HepG2 (cell line): ENCODE measurements around the gene TPRN. TPM values are rescaled to one million over a fixed set of nuclear protein-coding genes. Genes with fewer than 3 reads are reported as not detected.

Experiments used
- BCL6 ChIP-seq: IDR thresholded peaks from 2 replicates; pipeline ENCODE4 v1.6.1; 2016; ENCODE audit warnings: missing genetic modification reagents, missing compliant biosample characterization
- DNMT3B ChIP-seq: conservative IDR thresholded peaks from 2 replicates; pipeline ENCODE4 v1.6.1; 2016; ENCODE audit warnings: missing biosample characterization, control low read depth
- IKZF1 ChIP-seq: fragments of 450-650 bp; IDR thresholded peaks from 2 replicates; pipeline ENCODE4 v1.7.1; 2016
- KLF16 ChIP-seq, 2 experiments: sonication (generic) in 1 of 2; formaldehyde crosslinking in 1 of 2; IDR thresholded peaks; 2 replicates each; pipeline versions ENCODE4 v1.6.1 to v1.8.0; 2016 to 2023; ENCODE audit warnings: missing genetic modification reagents in 2 of 2, missing compliant biosample characterization in 1 of 2
- MEIS2 ChIP-seq: sonication (generic); formaldehyde crosslinking; IDR thresholded peaks from 2 replicates; pipeline ENCODE4 v1.9.0; 2021; ENCODE audit warnings: mild to moderate bottlenecking, missing genetic modification reagents
- NFRKB ChIP-seq: fragments of 450-650 bp; IDR thresholded peaks from 2 replicates; pipeline ENCODE4 v1.6.1; 2017
- REL ChIP-seq: sonication (generic); formaldehyde crosslinking; conservative IDR thresholded peaks from 2 replicates; pipeline ENCODE4 v1.8.0; 2022; ENCODE audit warnings: mild to moderate bottlenecking, missing genetic modification reagents, moderate library complexity
- RXRB ChIP-seq: IDR thresholded peaks from 2 replicates; pipeline ENCODE4 v1.6.1; 2016; ENCODE audit warnings: borderline replicate concordance, missing genetic modification reagents, missing compliant biosample characterization
- TCF7 ChIP-seq: sonication (generic); IDR thresholded peaks from 2 replicates; pipeline ENCODE4 v1.6.1; 2016; ENCODE audit warnings: antibody characterized with exemption, low read depth
- ZMYM4 ChIP-seq: sonication (generic); formaldehyde crosslinking; IDR thresholded peaks from 2 replicates; pipeline ENCODE4 v1.8.1; 2023; ENCODE audit warnings: mild to moderate bottlenecking, missing genetic modification reagents
- ZNF383 ChIP-seq: sonication (generic); formaldehyde crosslinking; IDR thresholded peaks from 2 replicates; pipeline ENCODE4 v1.4.0; 2020; ENCODE audit warnings: missing genetic modification reagents, mild to moderate bottlenecking, borderline replicate concordance
- ZNF431 ChIP-seq: sonication (generic); formaldehyde crosslinking; IDR thresholded peaks from 2 replicates; pipeline ENCODE4 v1.9.0; 2022; ENCODE audit warnings: missing genetic modification reagents, low read depth, mild to moderate bottlenecking, borderline replicate concordance
- ZNF605 ChIP-seq: sonication (generic); formaldehyde crosslinking; IDR thresholded peaks from 2 replicates; pipeline ENCODE4 v1.8.0; 2022; ENCODE audit warnings: mild to moderate bottlenecking, missing genetic modification reagents
- ZNF629 ChIP-seq: sonication (generic); formaldehyde crosslinking; conservative IDR thresholded peaks from 2 replicates; pipeline ENCODE4 v1.5.0; 2020; ENCODE audit warnings: missing genetic modification reagents
- ZNF670 ChIP-seq: sonication (generic); formaldehyde crosslinking; IDR thresholded peaks from 2 replicates; pipeline ENCODE4 v1.8.0; 2022; ENCODE audit warnings: mild to moderate bottlenecking, missing genetic modification reagents, borderline replicate concordance
- polyA plus RNA-seq, 8 experiments: library from polyadenylated mRNA; depleted of rRNA in 3 of 8; stranded (reverse) in 7 of 8; unstranded in 1 of 8; fragments of >200 nt; fragmentation: Illumina TruSeq in 4 of 8; extraction: Trizol in 4 of 8; gene quantifications; 2 replicates each; pipeline versions ENCODE4 v1.2.1 to v1.2.3, GENCODE V29; 2011 to 2016; ENCODE audit warnings: low read depth in 4 of 8, missing spikeins in 1 of 8, mixed read lengths in 1 of 8; ENCODE audit not compliant: insufficient read depth in 1 of 8
- total RNA-seq, 5 experiments: library from RNA; depleted of rRNA; stranded (reverse); fragments of >200 nt; fragmentation: Illumina TruSeq; extraction: Trizol; gene quantifications; 2 replicates each; pipeline ENCODE4 v1.2.3, GENCODE V29; 2016; ENCODE audit warnings: low read depth in 1 of 5
- TF ChIP-seq, protein P1 (sequence below): sonication (generic); formaldehyde crosslinking; IDR thresholded peaks from 2 replicates; pipeline ENCODE4 v1.5.0; 2020; ENCODE audit warnings: mild to moderate bottlenecking, missing genetic modification reagents, borderline replicate concordance
- TF ChIP-seq, protein P2 (sequence below): IDR thresholded peaks from 2 replicates; pipeline ENCODE4 v1.4.0; 2020; ENCODE audit warnings: mild to moderate bottlenecking, missing genetic modification reagents
- TF ChIP-seq, protein P3 (sequence below): sonication (generic); formaldehyde crosslinking; IDR thresholded peaks from 2 replicates; pipeline ENCODE4 v1.8.0; 2022; ENCODE audit warnings: missing genetic modification reagents, low read depth, mild to moderate bottlenecking, borderline replicate concordance
- TF ChIP-seq, protein P4 (sequence below): sonication (generic); formaldehyde crosslinking; IDR thresholded peaks from 2 replicates; pipeline ENCODE4 v1.4.0; 2020; ENCODE audit warnings: missing genetic modification reagents

TPRN gene
- total and polyA plus RNA-seq, 2 of the 13 experiments (the other 11 are each of a cell fraction or from before 2014, with no cell fraction given), result 10.1 to 19.2 TPM

DNA sequence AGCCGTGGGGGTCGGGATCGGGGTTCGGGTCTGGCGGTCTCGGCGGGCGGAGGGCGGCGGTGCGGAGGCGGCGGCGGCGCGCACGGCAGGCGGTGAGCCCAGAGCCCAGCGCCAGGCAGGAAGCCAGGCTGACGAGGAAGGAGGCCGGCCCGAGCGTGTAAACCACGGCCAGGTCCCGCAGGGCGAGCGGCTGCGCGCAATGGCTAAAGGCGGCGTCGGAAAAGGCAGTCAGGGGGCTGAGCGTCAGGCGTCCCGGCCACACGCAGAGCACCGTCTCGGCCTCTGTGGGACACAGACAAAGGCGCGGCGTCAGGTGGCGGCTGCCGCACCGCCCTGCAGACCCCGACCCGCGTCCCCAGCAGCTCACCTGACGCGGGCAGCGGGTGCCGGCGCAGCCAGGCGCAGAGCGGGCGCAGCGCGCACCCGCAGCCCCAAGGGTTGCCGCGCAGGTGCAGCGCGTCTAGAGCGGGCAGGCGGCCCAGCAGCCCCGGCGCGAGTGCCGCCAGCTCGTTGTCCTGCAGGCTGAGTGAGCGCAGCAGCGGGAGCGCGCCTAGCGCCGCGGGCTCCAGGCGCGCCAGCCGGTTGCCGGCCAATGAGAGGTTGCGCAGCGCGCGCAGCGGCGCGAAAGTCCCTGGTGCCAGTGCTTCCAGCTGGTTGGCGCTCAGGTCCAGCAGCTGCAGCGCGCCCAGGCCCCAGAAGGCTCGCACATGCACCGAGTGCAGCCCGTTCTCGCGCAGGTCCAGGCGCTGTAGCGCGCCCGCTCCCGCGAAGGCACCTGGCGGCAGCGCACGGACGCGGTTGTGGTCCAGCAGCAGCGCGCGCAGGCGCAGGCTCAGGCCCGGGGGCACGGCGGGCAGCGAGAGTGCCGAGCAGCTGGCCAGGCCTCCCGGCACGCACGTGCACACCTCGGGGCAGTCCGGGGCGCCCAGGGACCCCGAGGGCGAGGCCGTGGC is 31.4 kb downstream of the TPRN start (continued):
- TF ChIP-seq, protein P1, sequence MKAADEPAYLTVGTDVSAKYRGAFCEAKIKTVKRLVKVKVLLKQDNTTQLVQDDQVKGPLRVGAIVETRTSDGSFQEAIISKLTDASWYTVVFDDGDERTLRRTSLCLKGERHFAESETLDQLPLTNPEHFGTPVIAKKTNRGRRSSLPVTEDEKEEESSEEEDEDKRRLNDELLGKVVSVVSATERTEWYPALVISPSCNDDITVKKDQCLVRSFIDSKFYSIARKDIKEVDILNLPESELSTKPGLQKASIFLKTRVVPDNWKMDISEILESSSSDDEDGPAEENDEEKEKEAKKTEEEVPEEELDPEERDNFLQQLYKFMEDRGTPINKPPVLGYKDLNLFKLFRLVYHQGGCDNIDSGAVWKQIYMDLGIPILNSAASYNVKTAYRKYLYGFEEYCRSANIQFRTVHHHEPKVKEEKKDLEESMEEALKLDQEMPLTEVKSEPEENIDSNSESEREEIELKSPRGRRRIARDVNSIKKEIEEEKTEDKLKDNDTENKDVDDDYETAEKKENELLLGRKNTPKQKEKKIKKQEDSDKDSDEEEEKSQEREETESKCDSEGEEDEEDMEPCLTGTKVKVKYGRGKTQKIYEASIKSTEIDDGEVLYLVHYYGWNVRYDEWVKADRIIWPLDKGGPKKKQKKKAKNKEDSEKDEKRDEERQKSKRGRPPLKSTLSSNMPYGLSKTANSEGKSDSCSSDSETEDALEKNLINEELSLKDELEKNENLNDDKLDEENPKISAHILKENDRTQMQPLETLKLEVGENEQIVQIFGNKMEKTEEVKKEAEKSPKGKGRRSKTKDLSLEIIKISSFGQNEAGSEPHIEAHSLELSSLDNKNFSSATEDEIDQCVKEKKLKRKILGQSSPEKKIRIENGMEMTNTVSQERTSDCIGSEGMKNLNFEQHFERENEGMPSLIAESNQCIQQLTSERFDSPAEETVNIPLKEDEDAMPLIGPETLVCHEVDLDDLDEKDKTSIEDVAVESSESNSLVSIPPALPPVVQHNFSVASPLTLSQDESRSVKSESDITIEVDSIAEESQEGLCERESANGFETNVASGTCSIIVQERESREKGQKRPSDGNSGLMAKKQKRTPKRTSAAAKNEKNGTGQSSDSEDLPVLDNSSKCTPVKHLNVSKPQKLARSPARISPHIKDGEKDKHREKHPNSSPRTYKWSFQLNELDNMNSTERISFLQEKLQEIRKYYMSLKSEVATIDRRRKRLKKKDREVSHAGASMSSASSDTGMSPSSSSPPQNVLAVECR (CRISPR knock-in tag), result no peak; the same call in 1 of the 2 replicates
- TF ChIP-seq, protein P2, sequence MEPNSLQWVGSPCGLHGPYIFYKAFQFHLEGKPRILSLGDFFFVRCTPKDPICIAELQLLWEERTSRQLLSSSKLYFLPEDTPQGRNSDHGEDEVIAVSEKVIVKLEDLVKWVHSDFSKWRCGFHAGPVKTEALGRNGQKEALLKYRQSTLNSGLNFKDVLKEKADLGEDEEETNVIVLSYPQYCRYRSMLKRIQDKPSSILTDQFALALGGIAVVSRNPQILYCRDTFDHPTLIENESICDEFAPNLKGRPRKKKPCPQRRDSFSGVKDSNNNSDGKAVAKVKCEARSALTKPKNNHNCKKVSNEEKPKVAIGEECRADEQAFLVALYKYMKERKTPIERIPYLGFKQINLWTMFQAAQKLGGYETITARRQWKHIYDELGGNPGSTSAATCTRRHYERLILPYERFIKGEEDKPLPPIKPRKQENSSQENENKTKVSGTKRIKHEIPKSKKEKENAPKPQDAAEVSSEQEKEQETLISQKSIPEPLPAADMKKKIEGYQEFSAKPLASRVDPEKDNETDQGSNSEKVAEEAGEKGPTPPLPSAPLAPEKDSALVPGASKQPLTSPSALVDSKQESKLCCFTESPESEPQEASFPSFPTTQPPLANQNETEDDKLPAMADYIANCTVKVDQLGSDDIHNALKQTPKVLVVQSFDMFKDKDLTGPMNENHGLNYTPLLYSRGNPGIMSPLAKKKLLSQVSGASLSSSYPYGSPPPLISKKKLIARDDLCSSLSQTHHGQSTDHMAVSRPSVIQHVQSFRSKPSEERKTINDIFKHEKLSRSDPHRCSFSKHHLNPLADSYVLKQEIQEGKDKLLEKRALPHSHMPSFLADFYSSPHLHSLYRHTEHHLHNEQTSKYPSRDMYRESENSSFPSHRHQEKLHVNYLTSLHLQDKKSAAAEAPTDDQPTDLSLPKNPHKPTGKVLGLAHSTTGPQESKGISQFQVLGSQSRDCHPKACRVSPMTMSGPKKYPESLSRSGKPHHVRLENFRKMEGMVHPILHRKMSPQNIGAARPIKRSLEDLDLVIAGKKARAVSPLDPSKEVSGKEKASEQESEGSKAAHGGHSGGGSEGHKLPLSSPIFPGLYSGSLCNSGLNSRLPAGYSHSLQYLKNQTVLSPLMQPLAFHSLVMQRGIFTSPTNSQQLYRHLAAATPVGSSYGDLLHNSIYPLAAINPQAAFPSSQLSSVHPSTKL, result no peak
- TF ChIP-seq ZNF670 (no peak), REL (CRISPR knock-in tag) (no peak), ZNF605 (CRISPR knock-in tag) (no peak), KLF16 (CRISPR knock-in tag; IDR thresholded peaks at IDR 0.05) (0 out of 4 replicates have a peak, but pooled peaks of 1 of the 2 experiments have one; percentile 40), NFRKB (no peak), ZMYM4 (no peak), TCF7 (no peak), BCL6 (CRISPR knock-in tag) (no peak), ZNF431 (CRISPR knock-in tag) (no peak), MEIS2 (0 out of 2 replicates have a peak, but pooled peaks have one; percentile 14), ZNF629 (CRISPR knock-in tag) (no peak), ZNF383 (CRISPR knock-in tag) (no peak), IKZF1 (no peak), RXRB (CRISPR knock-in tag) (no peak), DNMT3B (CRISPR knock-in tag) (no peak)
- TF ChIP-seq, protein P3, sequence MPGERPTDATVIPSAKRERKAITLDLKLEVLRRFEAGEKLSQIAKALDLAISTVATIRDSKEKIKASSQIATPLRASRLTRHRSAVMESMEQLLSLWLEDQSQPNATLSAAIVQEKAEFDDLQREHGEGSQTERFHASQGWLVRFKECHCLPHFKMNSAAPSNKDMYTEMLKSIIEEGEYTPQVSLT (CRISPR knock-in tag), result no peak
- TF ChIP-seq, protein P4, sequence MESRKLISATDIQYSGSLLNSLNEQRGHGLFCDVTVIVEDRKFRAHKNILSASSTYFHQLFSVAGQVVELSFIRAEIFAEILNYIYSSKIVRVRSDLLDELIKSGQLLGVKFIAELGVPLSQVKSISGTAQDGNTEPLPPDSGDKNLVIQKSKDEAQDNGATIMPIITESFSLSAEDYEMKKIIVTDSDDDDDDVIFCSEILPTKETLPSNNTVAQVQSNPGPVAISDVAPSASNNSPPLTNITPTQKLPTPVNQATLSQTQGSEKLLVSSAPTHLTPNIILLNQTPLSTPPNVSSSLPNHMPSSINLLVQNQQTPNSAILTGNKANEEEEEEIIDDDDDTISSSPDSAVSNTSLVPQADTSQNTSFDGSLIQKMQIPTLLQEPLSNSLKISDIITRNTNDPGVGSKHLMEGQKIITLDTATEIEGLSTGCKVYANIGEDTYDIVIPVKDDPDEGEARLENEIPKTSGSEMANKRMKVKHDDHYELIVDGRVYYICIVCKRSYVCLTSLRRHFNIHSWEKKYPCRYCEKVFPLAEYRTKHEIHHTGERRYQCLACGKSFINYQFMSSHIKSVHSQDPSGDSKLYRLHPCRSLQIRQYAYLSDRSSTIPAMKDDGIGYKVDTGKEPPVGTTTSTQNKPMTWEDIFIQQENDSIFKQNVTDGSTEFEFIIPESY (CRISPR knock-in tag), result no peak
